ENCODE results near the gene JMJD8.

GRCh38 chr16:672851-673250 is 11.3 kb downstream of the JMJD8 start:
- no peak for TF ChIP-seq CTCF (IDR thresholded peaks at IDR 0.05; ENCODE audit: insufficient read depth, low read length)
- no peak for TF ChIP-seq POLR2AphosphoS5 (IDR thresholded peaks at IDR 0.05; ENCODE audit: low read depth)
- no peak for TF ChIP-seq GABPA (IDR thresholded peaks at IDR 0.05; ENCODE audit: low read depth)
